Stimulated activated CD4-positive, alpha-beta T cell treated with anti-CD3 and anti-CD28 coated beads, Interleukin-2, amount 100 ng/mL, for 24 hours (primary cell): ENCODE results near the gene DNAJC12.
"Not testable (repeated sequence)": the region's sequence is repeated elsewhere in the genome, so short reads cannot be mapped to it uniquely, and the experiment has no call there.

Experiments
- DNase-seq, 2 donors: peaks; one replicate each; pipeline ENCODE4 v3.0.0-alpha.2; 2020

The DNAJC12 gene

DNA sequence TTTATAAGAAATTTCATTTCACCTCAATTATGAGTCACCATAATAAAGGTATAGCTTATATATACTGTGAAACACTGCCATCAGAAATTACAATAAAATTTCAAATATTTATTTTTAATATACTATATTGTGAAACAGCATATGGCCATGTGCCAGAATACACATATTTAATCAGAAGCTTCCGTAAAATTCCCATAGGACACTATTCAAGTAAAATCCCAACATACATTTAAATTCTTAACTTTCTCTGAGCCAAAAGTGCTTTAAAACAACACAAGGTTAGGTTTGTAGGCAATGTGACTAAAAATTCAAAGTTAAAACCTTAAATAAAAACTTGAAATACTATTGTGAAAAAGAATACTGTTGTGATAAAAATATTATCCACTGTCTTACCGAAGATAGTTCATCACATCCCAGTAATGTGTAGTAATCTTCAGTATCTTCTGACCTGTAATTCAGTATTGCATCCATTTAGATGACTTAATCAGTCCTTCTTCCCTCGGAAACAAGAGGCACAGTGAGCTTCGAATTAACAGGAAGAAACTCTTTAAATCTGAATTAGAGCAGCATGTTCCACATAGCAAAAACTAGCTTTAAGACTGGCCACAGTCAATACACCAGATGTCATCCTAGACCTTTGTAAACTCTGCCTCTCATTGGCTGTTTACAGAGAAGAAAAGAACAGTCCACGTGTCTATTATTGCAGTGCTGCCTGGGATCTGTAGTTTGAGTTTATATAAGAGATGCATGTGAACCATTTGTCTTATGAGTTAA is at the start of gene DNAJC12:
TSS of gene DNAJC12 (minus strand) at position 648 of the 774 bp plus-strand sequence. CDS start at position 471, 177 bp downstream.
- no peak for DNase-seq

DNA sequence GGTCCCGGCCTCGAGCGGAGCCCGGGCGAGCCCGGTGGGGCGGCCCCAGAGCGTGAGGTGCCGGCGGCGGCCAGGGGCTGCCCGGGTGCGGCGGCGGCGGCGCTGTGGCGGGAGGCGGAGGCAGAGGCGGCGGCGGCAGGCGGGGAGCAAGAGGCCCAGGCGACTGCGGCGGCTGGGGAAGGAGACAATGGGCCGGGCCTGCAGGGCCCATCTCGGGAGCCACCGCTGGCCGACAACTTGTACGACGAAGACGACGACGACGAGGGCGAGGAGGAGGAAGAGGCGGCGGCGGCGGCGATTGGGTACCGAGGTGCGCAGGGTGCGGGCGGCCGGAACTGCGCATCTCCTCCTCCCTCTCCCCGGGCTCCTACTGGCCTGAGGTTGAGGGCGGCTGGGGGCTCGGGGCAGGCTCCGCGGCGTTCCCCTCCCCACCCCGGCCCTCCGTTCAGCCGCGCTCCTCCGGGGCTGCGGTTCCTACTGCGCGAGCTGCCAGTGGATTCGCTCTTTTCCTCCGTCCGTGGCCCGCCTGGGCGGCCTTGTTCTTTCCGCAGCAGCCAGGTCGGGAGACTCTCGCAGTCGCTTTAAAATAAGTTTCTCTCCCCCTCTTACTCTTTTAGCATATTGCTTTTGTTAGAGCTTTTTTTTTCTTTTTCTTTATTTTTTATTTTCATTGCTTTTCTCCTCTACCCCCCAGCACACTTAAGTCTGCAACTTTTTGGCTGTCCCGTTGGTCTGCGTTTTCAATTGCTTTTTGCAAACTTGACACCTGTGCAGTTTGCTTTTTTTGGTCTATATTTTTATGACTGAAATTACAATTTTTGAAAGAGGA is 47.1 kb upstream of the DNAJC12 start:
- peak; percentile 78 to 82 for DNase-seq

DNA sequence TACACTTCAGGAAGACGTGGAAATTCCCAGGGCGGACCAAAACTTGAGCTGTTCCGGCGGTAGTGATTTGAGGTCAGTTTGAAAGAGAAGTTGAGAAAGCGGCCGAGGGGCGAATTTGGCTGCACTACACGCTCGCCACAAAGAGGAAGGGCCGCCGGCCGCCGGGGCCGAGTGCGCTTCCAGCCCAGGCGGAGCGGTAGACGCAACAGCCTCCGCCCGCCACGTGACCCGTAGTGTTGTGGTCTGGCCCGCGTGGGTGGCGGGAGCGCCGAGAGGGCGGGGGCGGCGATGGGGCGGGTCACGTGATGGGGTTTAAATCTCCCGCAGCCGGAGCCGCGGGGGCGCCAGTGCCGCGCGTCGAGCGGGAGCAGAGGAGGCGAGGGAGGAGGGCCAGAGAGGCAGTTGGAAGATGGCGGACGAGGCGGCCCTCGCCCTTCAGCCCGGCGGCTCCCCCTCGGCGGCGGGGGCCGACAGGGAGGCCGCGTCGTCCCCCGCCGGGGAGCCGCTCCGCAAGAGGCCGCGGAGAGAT is 46.4 kb upstream of the DNAJC12 start, which contains the start of gene SIRT1:
TSS of gene SIRT1 (plus strand) at position 344 of the 529 bp plus-strand sequence. CDS start at position 410, 66 bp downstream.
- peak; percentile 90 to 93 for DNase-seq

DNA sequence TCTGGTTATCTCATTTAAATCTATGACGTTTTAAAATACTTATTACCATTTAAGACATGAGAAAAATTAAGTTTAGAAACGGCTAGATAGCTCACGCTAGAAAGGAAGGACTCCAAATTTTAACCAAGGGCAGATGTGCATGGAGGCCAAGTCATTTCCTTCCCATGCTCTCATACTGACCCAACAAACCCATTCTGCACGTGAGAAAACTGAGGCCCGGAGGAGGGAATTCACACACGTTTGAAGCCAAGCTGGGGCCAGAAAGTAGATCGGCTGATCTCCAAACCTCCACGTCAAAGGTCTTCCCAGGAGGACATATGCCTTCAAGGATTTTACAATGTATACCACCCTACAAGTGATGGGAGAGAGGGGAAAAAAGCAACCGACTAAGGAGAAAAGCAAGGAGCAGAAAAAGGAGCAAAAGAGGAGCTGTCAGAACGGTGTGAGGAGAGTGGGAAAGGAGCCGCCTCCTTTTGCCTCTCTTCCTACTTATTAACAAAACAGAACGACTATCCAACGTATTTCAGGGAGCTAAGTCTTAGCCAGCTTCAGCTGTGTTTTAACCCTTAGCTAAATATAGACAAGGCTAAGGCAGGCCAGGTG is 45.8 kb upstream of the DNAJC12 start:
- DNase-seq, result no peak

DNA sequence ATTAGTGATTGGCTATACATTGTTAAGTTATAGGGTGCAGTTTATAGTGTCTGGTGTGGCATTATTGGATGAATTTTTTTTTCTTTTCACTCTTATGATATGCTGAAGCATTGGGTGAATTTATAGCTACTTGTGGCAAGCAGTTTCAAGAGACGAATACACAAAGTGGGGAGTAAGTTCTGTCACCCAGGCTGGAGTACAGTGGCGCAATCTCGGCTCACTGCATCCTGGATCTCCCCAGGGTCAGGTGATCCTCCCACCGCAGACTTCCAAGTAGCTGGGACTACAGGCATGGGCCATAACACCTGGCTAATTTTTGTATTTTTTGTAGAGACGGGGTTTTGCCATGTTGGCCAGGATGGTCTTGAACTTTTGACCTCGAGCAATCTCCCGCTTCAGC is 40.1 kb upstream of the DNAJC12 start:
- DNase-seq, result no peak

DNA sequence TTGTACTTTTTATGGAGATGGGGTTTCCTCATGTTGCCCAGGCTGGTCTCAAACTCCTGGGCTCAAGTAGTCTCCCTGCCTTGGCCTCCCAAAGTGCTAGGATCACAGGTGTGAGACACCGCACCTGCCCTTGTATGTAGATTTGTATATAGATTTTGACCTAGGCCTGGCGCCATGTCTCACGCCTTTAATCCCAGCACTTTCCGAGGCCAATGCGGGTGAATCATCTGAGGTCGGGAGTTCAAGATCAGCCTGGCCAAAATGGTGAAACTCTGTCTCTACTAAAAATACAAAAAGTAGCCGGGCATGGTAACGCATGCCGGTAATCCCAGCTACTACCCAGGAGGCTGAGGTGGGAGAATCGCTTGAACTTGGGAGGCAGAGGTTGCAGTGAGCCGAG is 39.4 kb upstream of the DNAJC12 start:
- not testable (repeated sequence) for DNase-seq

DNA sequence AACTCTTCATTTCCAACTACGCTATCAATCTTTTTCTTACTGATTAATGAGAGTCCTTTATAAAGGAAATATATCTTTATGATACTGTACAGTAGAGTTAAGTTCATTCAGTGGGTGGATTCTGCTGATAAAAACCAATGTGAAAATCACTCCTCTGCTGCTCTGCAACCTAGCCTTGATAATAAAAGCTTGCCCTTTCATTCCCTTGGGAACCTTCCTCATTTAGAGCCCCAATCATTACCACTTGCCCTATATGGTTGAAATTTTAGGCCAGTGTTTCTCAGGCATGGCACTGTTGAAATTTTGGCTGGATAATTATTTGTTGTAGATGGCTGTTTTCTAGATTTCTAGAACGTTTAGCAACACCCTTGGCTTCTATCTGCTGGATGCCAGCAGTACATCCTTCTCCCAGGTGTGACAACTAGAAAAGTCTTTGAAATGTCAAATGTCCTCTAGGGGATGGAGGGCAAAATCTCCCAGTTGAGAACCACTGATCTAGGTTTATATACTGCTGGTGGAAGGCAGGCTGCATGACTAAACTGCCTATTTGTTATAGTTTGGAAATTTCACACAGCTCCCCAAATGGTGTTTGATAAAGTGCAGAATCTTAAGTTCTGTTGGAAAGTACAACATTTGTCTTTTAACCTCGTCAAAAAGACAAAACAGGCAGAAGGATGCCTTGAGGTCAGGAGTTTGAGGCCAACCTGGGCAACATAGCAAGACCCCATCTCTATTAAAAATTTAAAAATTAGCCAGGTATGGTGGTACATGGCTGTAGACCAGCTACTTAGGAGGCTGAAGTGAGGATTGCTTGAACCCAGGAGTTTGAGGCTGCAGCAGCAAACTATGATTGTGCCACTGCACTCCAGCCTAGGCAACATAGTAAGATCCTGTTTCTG is 37.6 kb upstream of the DNAJC12 start:
- no peak for DNase-seq

DNA sequence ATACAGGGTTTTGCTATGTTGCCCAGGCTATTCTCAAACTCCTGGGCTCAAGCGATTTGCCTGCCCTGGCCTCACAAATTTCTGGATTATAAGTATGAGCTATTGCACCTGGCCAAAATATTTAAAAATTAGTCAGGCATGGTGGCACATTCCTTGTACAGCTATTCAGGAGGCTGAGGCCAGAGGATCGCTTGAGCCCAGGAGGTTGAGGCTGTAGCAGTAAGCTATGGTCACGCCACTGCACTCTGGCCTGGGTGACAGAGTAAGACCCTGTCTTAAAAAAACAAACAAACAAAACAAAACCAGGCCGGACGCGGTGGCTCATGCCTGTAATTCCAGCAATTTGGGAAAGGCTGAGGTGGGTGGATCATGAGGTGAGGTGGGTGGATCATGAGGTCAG is 32.0 kb upstream of the DNAJC12 start:
- DNase-seq, result no peak

DNA sequence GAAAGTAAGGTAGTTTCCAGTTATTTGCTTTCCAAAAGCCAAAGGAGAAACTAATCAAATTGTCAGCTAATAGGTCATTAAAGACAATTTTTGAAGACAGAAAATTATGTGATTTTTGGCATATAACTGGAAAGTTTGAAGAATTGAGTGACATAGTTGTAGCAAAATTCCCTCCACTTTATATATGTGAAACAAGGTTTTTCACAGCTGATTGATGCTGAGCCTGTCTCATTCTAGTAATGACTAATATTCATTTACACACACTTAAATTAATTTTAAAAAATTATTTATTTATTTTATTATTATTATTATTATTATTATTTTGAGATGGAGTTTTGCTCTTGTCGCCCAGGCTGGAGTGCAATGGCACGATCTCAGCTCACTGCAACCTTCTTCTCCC is 30.1 kb upstream of the DNAJC12 start:
- DNase-seq, result no peak

DNA sequence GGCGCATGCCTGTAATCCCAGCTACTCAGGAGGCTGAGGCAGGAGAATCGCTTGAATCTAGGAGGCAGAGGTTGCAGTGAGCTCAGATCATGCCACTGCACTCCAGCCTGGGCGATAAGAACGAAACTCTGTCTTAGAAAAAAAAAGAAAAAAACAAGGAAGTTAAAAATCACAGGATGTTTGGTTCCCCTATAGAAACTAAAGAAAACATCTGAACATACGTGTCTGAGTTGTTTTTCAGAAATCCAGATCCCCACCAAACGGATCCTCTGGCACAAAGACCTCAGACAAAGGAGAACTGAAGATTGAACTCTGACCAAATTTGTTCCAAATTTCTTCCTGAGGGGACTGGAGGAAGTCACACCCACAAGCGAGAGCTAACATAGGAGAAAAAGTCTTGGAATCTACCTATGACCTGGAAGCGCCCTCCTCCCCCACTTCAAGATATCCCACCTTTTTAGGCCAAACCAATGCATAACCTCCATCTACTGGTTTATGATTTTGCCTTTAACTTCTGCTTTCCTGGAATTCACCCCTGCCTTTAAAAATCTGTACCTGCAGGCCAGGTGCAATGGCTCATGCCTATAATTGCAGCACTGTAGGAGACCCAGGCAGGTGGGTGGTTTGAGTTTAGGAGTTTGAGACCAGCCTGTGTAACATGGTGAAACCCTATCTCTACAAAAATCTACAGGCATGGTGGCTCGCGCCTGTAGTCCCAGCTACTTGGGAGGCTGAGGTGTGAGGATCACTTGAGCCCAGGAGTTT is 26.8 kb upstream of the DNAJC12 start:
- DNase-seq, result no peak

DNA sequence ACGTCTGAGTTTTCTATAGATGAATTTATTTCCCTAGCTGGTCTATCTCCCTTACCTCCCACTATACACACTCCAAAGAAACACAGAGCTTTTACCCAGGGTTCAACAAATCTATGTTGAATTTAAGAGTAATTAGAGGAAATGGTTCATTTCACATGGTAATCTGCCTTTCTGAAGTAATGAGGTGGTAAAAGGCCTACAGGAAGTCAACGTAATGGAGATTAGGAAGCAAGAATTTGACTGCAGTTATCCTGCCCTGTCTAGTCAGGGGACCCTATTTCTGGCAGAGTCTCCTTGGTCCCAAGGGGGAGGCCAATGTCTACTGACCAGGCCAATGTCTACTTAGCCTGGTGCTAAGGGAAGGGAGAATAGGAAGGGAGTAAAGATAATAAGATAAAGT is 25.1 kb upstream of the DNAJC12 start:
- no peak for DNase-seq

DNA sequence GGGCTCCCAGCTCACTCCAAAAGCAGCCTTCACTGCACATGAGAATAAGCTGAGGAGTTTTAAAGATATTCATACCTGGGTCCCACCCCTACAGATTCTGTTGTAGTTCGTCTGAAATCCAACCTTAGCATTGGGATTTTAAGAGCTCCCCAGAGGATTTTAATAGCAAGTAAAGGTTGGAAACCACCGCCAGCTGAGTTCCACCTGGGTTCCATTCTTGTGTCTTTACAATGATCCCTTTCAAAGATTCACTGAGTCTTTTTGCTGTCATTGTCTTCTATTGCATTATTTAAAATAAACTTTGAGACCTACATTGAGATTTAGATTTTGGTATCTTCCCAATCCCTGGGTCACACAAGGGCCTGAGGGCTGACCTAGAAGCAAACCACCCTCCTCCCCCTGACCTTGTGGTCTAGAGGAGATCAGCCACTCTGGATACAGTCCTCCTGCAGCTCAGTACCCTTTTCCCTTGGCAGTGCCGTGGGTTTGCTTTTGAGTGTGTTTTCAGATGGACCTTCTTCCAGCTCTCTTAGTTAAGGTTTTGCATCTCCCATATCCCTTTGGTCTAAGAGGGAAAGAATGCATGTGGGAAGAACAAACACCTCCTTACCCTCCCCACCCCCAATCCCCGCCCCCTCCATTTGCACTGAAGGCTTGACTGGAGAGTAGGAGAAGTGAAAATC is 23.9 kb upstream of the DNAJC12 start:
- no peak for DNase-seq

DNA sequence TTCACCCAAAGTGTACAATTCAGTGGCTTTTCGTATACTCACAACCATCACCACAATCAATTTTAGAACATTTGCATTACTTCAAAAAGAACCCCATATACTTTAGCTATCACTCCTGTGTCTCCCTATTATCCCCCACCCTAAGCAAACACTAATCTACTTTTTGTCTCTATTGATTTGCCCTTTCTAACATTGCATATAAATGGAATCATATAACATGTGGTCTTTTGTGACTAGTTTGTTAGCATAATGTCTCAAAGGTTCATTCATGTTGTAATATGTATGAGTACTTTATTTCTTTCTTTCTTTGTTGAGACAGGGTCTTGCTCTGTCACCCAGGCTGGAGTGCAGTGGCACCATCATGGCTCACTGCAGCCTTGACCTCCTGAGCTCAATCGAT is 21.0 kb upstream of the DNAJC12 start:
- DNase-seq, result no peak

DNA sequence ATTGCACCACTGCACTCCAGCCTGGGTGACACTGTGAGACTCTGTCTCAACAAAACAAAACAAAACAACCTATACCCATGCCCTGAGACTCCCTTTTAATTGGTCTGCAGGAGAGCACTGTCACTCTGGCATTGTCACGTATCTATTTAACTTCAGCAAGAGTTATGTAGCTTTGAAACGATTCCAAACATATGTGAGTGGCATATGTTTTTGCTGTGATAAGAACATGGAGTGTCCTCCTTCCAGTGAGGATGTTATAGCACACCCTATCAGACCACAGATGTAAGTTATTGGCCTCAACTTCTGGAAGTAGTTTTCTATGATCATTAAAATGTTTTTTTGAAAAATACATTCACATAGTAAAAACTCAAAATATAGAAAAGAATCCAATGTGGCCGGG is 15.5 kb upstream of the DNAJC12 start:
- DNase-seq, result no peak

DNA sequence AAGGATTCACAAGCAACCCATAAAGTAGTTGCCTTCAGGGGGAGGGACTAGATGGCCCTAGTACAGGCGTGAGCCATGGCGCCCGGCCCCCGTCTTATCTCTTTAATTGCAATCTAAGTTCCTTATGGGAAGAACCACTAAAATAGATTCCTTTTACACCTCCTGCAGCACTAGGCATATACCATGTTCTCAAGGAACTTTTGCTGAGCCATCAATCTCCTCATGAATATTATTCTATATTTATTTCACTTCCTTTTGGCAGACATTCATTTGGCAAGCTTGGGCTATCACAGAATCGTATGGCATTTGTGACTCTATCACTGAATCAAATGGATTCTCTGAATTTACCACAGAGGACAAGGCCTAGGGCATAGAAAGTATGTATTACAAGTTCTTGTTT is 14.8 kb upstream of the DNAJC12 start:
- DNase-seq, result no peak

DNA sequence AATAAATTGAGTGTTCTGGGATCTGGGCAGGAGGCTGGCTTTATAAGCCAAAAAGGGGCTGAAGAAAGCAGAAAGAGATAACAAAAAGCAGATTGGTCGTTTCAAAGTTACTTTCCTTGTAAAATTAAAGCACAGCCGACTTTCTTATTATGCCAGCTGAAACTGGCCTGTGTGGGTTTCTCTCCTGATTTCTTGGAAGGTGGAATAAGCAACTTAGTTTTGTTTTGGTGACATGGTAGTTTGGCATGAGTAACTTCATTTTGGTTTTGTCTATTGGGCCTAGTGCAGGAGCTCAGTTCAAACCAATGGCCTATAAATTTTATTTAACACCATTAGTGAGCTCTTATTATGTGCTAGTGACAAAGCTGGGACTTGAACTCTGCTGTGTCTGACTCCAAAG is 13.2 kb upstream of the DNAJC12 start:
- DNase-seq, result no peak

DNA sequence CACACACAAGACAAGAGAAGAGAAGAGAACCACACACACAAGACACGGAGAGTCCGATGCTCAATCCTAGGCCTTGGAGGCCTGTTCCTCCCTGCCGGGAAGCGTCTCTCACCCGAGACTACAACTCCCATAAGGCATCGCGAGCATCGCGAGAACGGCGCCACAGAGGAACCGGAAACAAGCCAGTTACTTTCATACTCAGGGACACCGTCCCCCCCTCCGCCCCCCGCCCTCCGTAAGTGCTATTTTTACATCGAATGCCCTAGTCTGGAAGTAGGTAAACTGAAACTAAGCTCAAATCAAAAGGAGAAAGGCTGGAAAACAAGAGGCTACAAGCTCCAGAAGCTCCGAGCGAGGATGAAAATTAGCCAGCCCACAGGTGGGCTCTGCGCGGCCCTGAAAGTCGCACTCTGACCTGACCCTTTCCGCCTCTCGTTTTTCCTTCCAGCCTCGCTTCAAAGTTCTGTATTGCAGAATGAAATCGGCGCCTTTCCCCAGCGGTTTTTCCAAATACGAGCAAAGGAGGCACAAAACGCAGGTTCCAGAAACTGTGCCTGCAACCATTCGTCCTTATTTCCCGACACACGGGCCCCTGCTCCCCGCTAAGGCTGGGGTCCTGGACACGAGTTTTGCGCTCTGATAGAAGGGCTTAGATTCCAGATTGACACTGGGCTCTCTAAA is 11.5 kb upstream of the DNAJC12 start:
- peak; percentile 94 for DNase-seq

DNA sequence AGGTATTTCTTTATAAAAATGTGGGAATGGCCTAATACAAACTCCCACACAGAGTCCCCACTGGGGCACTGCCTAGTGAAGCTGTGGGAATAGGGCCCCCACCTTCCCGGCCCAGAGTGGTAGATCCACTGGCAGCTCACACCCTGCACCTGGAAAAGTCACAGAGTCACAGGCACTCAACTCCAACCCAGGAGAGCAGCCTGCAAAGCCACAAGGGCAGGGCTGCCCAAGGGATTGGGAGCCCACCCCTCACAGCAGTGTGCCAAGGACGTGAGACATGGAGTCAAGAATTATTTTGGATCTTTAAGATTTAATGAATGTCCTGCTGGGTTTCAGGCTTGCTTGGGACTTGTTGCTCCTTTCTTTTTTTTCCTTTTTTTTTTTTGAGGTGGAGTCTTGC is 5.3 kb upstream of the DNAJC12 start:
- no peak for DNase-seq

DNA sequence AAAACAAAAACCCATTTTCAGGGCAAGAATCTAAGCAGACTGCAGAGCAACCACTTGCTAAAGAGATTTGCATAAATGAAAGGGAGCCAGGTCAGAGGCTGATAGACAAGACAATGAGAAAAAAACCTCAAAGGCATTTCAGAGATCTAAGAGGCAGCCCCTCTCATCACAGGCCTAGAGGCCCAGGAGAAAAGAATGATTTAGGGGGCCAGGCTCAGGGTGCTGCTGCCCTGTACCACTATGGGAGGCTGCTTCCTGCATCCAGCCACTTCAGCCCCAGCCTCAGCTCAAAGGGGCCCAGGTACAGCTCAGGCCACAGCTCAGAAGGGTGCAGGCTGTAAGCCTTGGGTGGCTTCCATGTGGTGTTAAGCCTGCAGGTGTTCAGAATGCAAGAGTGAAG is 3.7 kb upstream of the DNAJC12 start:
- DNase-seq, result no peak

DNA sequence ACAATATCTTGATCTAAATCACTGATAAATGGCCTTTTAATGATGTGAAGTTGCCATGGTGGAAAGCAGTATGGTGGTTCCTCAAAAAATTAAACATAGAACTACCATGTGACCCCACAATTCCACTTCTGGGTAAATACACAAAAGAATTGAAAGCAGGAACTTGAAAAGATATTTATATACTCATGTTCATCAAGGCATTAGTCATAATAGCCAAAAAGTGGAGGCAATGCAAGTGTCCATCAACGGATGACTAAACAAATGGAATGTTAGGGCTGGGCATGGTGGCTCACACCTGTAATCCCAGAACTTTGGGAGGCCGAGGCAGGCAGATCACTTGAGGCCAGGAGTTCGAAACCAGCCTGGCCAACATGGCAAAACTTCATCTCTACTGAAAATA is 2.0 kb upstream of the DNAJC12 start:
- no peak for DNase-seq
